Panc1 (cell line): ENCODE measurements around the gene CYP27B1.

ENCODE experiments used
- POLR2AphosphoS5 ChIP-seq: IDR thresholded peaks from 2 replicates; pipeline ENCODE4 v1.6.1; 2012; ENCODE audit warnings: mild to moderate bottlenecking, low read depth, low read length, moderate library complexity
- SIN3A ChIP-seq: IDR thresholded peaks from 2 replicates; pipeline ENCODE4 v1.6.1; 2012; ENCODE audit warnings: low read depth, mild to moderate bottlenecking, low read length, moderate library complexity, borderline replicate concordance; ENCODE audit not compliant: insufficient read depth
- TF ChIP-seq, protein P1 (sequence below): fragments of 450-650 bp; IDR thresholded peaks from 2 replicates; pipeline ENCODE4 v1.5.1; 2017; ENCODE audit warnings: mild to moderate bottlenecking
- TF ChIP-seq, protein P2 (sequence below), 2 experiments: IDR thresholded peaks; 2 replicates each; pipeline ENCODE4 v1.6.1; 2011 to 2012; ENCODE audit warnings: low read depth in 2 of 2, control low read depth in 1 of 2, low read length in 1 of 2, mild to moderate bottlenecking in 1 of 2, moderate library complexity in 1 of 2; ENCODE audit not compliant: insufficient read depth in 1 of 2

DNA sequence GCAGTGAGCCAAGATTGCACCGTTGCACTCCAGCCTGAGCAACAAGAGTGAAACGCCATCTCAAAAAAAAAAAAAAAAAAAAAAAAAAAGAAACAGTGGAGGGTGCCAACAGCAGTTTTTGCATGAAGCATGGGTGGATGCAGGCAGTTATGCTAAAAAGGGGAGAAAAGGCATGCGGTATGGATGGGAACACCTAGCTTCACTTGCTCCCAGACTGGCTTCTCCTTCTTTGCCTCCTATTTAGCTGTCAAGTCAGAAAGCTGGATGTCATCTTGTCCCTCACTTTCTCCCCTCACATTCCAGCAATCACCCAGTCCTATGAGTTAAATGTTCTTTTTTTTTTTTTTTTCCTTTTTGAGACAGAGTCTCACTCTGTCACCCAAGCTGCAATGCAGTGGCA lies 8.2 kb upstream of the CYP27B1 start:
- TF ChIP-seq, protein P1, sequence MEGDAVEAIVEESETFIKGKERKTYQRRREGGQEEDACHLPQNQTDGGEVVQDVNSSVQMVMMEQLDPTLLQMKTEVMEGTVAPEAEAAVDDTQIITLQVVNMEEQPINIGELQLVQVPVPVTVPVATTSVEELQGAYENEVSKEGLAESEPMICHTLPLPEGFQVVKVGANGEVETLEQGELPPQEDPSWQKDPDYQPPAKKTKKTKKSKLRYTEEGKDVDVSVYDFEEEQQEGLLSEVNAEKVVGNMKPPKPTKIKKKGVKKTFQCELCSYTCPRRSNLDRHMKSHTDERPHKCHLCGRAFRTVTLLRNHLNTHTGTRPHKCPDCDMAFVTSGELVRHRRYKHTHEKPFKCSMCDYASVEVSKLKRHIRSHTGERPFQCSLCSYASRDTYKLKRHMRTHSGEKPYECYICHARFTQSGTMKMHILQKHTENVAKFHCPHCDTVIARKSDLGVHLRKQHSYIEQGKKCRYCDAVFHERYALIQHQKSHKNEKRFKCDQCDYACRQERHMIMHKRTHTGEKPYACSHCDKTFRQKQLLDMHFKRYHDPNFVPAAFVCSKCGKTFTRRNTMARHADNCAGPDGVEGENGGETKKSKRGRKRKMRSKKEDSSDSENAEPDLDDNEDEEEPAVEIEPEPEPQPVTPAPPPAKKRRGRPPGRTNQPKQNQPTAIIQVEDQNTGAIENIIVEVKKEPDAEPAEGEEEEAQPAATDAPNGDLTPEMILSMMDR, result no peak
- TF ChIP-seq POLR2AphosphoS5 (no peak), SIN3A (no peak)
- TF ChIP-seq, protein P2, sequence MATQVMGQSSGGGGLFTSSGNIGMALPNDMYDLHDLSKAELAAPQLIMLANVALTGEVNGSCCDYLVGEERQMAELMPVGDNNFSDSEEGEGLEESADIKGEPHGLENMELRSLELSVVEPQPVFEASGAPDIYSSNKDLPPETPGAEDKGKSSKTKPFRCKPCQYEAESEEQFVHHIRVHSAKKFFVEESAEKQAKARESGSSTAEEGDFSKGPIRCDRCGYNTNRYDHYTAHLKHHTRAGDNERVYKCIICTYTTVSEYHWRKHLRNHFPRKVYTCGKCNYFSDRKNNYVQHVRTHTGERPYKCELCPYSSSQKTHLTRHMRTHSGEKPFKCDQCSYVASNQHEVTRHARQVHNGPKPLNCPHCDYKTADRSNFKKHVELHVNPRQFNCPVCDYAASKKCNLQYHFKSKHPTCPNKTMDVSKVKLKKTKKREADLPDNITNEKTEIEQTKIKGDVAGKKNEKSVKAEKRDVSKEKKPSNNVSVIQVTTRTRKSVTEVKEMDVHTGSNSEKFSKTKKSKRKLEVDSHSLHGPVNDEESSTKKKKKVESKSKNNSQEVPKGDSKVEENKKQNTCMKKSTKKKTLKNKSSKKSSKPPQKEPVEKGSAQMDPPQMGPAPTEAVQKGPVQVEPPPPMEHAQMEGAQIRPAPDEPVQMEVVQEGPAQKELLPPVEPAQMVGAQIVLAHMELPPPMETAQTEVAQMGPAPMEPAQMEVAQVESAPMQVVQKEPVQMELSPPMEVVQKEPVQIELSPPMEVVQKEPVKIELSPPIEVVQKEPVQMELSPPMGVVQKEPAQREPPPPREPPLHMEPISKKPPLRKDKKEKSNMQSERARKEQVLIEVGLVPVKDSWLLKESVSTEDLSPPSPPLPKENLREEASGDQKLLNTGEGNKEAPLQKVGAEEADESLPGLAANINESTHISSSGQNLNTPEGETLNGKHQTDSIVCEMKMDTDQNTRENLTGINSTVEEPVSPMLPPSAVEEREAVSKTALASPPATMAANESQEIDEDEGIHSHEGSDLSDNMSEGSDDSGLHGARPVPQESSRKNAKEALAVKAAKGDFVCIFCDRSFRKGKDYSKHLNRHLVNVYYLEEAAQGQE (IDR thresholded peaks at IDR 0.05; ENCODE audit: insufficient read depth in 1 of 2, low read depth in 2 of 2, low read length in 1 of 2), result no peak
